SK-N-SH (cell line): ENCODE results near the gene EPGN. TPM values are rescaled to one million over a fixed set of nuclear protein-coding genes. Genes with fewer than 3 reads are reported as not detected.

Experiments
- CTCF ChIA-PET: fragments of 300-600, 350-600 bp; formaldehyde crosslinking; extraction: SDS; loops from one replicate; lab custom pipeline; 2021; lab: Yijun Ruan, JAX
- POLR2A ChIA-PET: fragments of 350-600 bp; sonication (Branson Sonifier 250); formaldehyde crosslinking; extraction: SDS; loops from one replicate; lab custom pipeline; 2020; ENCODE audit warnings: antibody characterized with exemption, inconsistent platforms; lab: Yijun Ruan, JAX
- DNase-seq: peaks from one replicate; pipeline ENCODE4 v3.0.0; 2012
- H2AFZ ChIP-seq: fragments of 200-600 bp; sonication (generic); 2 replicates; pipeline ENCODE4 v1.8.1; 2016; ENCODE audit warnings: antibody characterized with exemption, mild to moderate bottlenecking, low read depth
- H3F3A ChIP-seq: fragments of 200-600 bp; sonication (generic); replicated peaks from 2 replicates; pipeline ENCODE3; 2016; ENCODE audit warnings: antibody characterized with exemption, mild to moderate bottlenecking; ENCODE audit not compliant: insufficient read depth
- H3K27ac ChIP-seq, 2 experiments: fragments of 200-500 bp in 1 of 2; fragments of 200-600 bp in 1 of 2; sonication (Bioruptor generic) in 1 of 2; sonication (generic), shearing (Covaris generic) in 1 of 2; 2 replicates each; pipeline versions ENCODE4 v1.5.1 to v1.6.1; 2014 to 2016; ENCODE audit warnings: low read depth in 2 of 2, inconsistent platforms in 1 of 2, low read length in 1 of 2, mild to moderate bottlenecking in 1 of 2, mixed read lengths in 1 of 2
- H3K27me3 ChIP-seq: fragments of 200-600 bp; sonication (generic), shearing (Covaris generic); 2 replicates; pipeline ENCODE4 v1.6.1; 2016; ENCODE audit warnings: mixed run types; ENCODE audit not compliant: insufficient read depth
- H3K36me3 ChIP-seq, 2 experiments: fragments of 200-500 bp in 1 of 2; fragments of 200-600 bp in 1 of 2; sonication (Bioruptor generic) in 1 of 2; sonication (generic) in 1 of 2; replicated peaks in 1 of 2; 2 replicates each; pipeline versions ENCODE3 to v1.5.1; 2014 to 2016; ENCODE audit warnings: low read length in 1 of 2, mild to moderate bottlenecking in 1 of 2; ENCODE audit not compliant: insufficient read depth in 2 of 2, control insufficient read depth in 1 of 2
- H3K4me1 ChIP-seq, 2 experiments: fragments of 200-500 bp in 1 of 2; fragments of 200-600 bp in 1 of 2; sonication (Bioruptor generic) in 1 of 2; sonication (generic), shearing (Covaris generic) in 1 of 2; 2 replicates each; pipeline versions ENCODE4 v1.5.1 to v1.6.1; 2014 to 2016; ENCODE audit warnings: low read depth in 1 of 2, low read length in 1 of 2, mixed run types in 1 of 2; ENCODE audit not compliant: insufficient read depth in 2 of 2, control insufficient read depth in 1 of 2
- H3K4me2 ChIP-seq: fragments of 200-600 bp; sonication (generic), shearing (Covaris generic); 2 replicates; pipeline ENCODE4 v1.6.1; 2017; ENCODE audit warnings: mixed run types
- H3K4me3 ChIP-seq, 2 experiments: fragments of 200-500 bp in 1 of 2; fragments of 200-600 bp in 1 of 2; sonication (Bioruptor generic) in 1 of 2; sonication (generic), shearing (Covaris generic) in 1 of 2; 2 replicates each; pipeline versions ENCODE4 v1.5.1 to v1.8.1; 2014 to 2016; ENCODE audit warnings: low read depth in 2 of 2, inconsistent platforms in 1 of 2, low read length in 1 of 2, mild to moderate bottlenecking in 1 of 2, mixed read lengths in 1 of 2, moderate library complexity in 1 of 2
- H3K79me2 ChIP-seq: fragments of 200-600 bp; sonication (generic); 2 replicates; pipeline ENCODE4 v1.8.1; 2017; ENCODE audit warnings: mild to moderate bottlenecking; ENCODE audit not compliant: insufficient read depth
- H3K9ac ChIP-seq: fragments of 200-600 bp; sonication (generic); 2 replicates; pipeline ENCODE4 v1.6.1; 2017; ENCODE audit warnings: mixed run types
- H3K9me2 ChIP-seq: fragments of 200-600 bp; sonication (generic); 2 replicates; pipeline ENCODE4 v1.6.1; 2017; ENCODE audit warnings: mixed run types
- H3K9me3 ChIP-seq: fragments of 200-600 bp; sonication (generic); 2 replicates; pipeline ENCODE4 v1.6.1; 2017; ENCODE audit warnings: mixed run types, mild to moderate bottlenecking, moderate library complexity
- H4K20me1 ChIP-seq: fragments of 200-600 bp; sonication (generic); 2 replicates; pipeline ENCODE4 v1.6.1; 2017; ENCODE audit warnings: mild to moderate bottlenecking, mixed run types; ENCODE audit not compliant: insufficient read depth
- EP300 ChIP-seq, 2 experiments: IDR thresholded peaks; 2 replicates each; pipeline versions ENCODE4 v1.4.0 to v1.6.1; 2012; ENCODE audit warnings: borderline replicate concordance in 1 of 2, low read depth in 1 of 2, low read length in 1 of 2
- EZH2phosphoT487 ChIP-seq: fragments of 200-600 bp; sonication (generic); IDR thresholded peaks from 2 replicates; pipeline ENCODE4 v1.6.1; 2017; ENCODE audit warnings: low read depth, mixed run types, mild to moderate bottlenecking, antibody characterized with exemption, moderate library complexity, borderline replicate concordance
- FOSL2 ChIP-seq: IDR thresholded peaks from 2 replicates; pipeline ENCODE4 v1.4.0; 2012; ENCODE audit warnings: low read depth, mild to moderate bottlenecking, moderate library complexity, borderline replicate concordance
- FOXJ3 ChIP-seq: sonication (generic); formaldehyde crosslinking; IDR thresholded peaks from 2 replicates; pipeline ENCODE4 v1.5.1; 2020; ENCODE audit warnings: mild to moderate bottlenecking, missing genetic modification reagents
- GABPA ChIP-seq: IDR thresholded peaks from 2 replicates; pipeline ENCODE4 v1.4.0; 2012; ENCODE audit warnings: low read depth, mild to moderate bottlenecking
- GATA2 ChIP-seq: sonication (generic); formaldehyde crosslinking; IDR thresholded peaks from 2 replicates; pipeline ENCODE4 v1.5.0; 2020; ENCODE audit warnings: mild to moderate bottlenecking, missing genetic modification reagents
- JUND ChIP-seq: IDR thresholded peaks from 2 replicates; pipeline ENCODE4 v1.4.0; 2012
- MEF2A ChIP-seq: IDR thresholded peaks from 2 replicates; pipeline ENCODE4 v1.4.0; 2012; ENCODE audit warnings: low read depth, borderline replicate concordance
- MXI1 ChIP-seq: IDR thresholded peaks from 2 replicates; pipeline ENCODE4 v1.6.1; 2012; ENCODE audit warnings: mild to moderate bottlenecking, low read depth, low read length, improper control_type of control experiment
- NFIC ChIP-seq: IDR thresholded peaks from 2 replicates; pipeline ENCODE4 v1.4.0; 2012; ENCODE audit warnings: borderline replicate concordance
- NRF1 ChIP-seq: IDR thresholded peaks from 2 replicates; pipeline ENCODE4 v1.6.1; 2012; ENCODE audit warnings: low read depth, mild to moderate bottlenecking, low read length
- RAD21 ChIP-seq: IDR thresholded peaks from 2 replicates; pipeline ENCODE4 v1.6.1; 2012; ENCODE audit warnings: mild to moderate bottlenecking, low read length
- RXRA ChIP-seq: IDR thresholded peaks from 2 replicates; pipeline ENCODE4 v1.4.0; 2012; ENCODE audit warnings: low read depth, mild to moderate bottlenecking, borderline replicate concordance
- SIN3A ChIP-seq: IDR thresholded peaks from 2 replicates; pipeline ENCODE4 v1.6.1; 2012; ENCODE audit warnings: low read depth, mild to moderate bottlenecking, low read length, moderate library complexity, borderline replicate concordance
- SMC3 ChIP-seq: IDR thresholded peaks from 2 replicates; pipeline ENCODE4 v1.6.1; 2012; ENCODE audit warnings: low read depth, low read length, improper control_type of control experiment
- TEAD4 ChIP-seq: IDR thresholded peaks from 2 replicates; pipeline ENCODE4 v1.4.0; 2012; ENCODE audit warnings: mild to moderate bottlenecking, borderline replicate concordance; ENCODE audit not compliant: insufficient read depth
- YY1 ChIP-seq: IDR thresholded peaks from 2 replicates; pipeline ENCODE4 v1.4.0; 2012; ENCODE audit warnings: low read depth, mild to moderate bottlenecking
- WGBS: methylation state at CpG from one replicate; pipeline ENCODE4 v1.1.6; 2017; ENCODE audit warnings: low lambda C conversion rate; 5-methylcytosine and 5-hydroxymethylcytosine counted together
- polyA plus RNA-seq, 3 experiments: library from polyadenylated mRNA; depleted of rRNA; stranded (reverse); fragments of >200 nt; gene quantifications; 2 replicates each; pipeline ENCODE4 v1.2.3, GENCODE V29; 2012
- TF ChIP-seq, protein P1 (sequence below): IDR thresholded peaks from 2 replicates; pipeline ENCODE4 v1.4.0; 2012; ENCODE audit warnings: low read depth, borderline replicate concordance
- TF ChIP-seq, protein P2 (sequence below): IDR thresholded peaks from 2 replicates; pipeline ENCODE4 v1.4.0; 2012; ENCODE audit warnings: low read depth, borderline replicate concordance
- TF ChIP-seq, protein P3 (sequence below): fragments of 150-350 bp; IDR thresholded peaks from 2 replicates; pipeline ENCODE4 v1.6.1; 2017; ENCODE audit warnings: antibody characterized with exemption, low read length, low read depth, borderline replicate concordance
- TF ChIP-seq, protein P4 (sequence below): IDR thresholded peaks from 2 replicates; pipeline ENCODE4 v1.4.0; 2012; ENCODE audit warnings: low read depth

Gene EPGN
- polyA plus RNA-seq, 1 of the 3 experiments (the other 2 are of a cell fraction) = 0.23 TPM

DNA sequence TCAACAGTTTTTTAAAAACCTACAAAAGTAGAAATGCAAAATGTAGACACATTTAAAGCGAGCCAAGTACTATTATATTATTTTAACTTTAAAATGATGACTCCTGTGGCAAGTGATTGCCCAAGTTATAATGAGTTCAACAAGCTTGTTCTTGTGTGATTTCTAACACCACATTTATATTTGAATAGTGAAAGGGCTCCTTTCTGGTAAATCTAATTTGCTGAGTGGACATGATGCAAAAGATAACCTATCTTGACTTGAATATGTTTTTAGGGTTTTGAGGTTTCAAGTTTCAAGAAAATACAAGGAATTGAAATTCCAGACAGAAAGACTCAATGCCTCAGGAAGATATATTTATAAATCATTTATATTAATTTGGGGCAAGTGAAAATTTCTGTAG lies 1.1 kb upstream of the EPGN start:
- CTCF ChIA-PET = interaction anchor here (1.4 to 3.6 kb wide), 2 partner anchors 17 to 78 kb away, joined by 4 to 17 read pairs; no protein-coding TSS in a partner anchor
- H3F3A ChIP-seq = no peaks in the 10 kb centered on the region

DNA sequence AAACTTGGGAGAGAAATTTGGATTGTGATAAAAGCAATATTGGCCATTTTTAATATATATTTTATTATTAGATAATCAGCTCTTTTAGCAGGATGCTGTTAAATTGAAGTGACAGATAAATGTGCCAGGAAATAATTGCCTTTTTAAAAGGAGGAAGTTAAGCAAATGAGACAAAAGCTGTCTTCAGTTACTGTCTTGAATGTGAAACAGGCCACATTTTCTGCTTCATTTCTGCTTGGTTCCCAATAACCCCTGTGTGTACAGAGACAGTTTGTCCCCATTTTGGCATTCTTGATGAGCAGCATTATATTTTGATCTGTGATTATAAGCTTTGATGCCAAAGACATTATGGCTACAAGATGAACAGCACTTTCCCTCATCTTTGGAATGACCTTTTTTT lies 953 bp downstream of the EPGN start:
- no peaks in the 10 kb centered on the region for H3F3A ChIP-seq
- no peaks in the 10 kb centered on the region for H3K79me2 ChIP-seq
- no peak overlapping the region for H3K4me3 ChIP-seq
- no peak overlapping the region for H3K27ac ChIP-seq
- no peaks in the 10 kb centered on the region; the same call in 1 of the 2 replicates for H3K27me3 ChIP-seq
- no peaks in the 10 kb centered on the region; a peak in 1 of 4 replicates for H3K4me1 ChIP-seq
- DNase-seq = no peak
- H3K9me2 ChIP-seq = no peaks in the 10 kb centered on the region
- H3K9me3 ChIP-seq = no peaks in the 10 kb centered on the region
- CTCF ChIA-PET = interaction anchor here (1.2 to 3.6 kb wide), 2 partner anchors 25 to 80 kb away, joined by 3 to 17 read pairs; no protein-coding TSS in a partner anchor
- POLR2A ChIA-PET = no interaction called here
- no peak overlapping the region for H3K4me2 ChIP-seq
- TF ChIP-seq, protein P1, sequence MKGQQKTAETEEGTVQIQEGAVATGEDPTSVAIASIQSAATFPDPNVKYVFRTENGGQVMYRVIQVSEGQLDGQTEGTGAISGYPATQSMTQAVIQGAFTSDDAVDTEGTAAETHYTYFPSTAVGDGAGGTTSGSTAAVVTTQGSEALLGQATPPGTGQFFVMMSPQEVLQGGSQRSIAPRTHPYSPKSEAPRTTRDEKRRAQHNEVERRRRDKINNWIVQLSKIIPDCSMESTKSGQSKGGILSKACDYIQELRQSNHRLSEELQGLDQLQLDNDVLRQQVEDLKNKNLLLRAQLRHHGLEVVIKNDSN = no peak
- TF ChIP-seq FOXJ3 (CRISPR knock-in tag) = no peak
- TF ChIP-seq MEF2A = no peak
- TF ChIP-seq, protein P2, sequence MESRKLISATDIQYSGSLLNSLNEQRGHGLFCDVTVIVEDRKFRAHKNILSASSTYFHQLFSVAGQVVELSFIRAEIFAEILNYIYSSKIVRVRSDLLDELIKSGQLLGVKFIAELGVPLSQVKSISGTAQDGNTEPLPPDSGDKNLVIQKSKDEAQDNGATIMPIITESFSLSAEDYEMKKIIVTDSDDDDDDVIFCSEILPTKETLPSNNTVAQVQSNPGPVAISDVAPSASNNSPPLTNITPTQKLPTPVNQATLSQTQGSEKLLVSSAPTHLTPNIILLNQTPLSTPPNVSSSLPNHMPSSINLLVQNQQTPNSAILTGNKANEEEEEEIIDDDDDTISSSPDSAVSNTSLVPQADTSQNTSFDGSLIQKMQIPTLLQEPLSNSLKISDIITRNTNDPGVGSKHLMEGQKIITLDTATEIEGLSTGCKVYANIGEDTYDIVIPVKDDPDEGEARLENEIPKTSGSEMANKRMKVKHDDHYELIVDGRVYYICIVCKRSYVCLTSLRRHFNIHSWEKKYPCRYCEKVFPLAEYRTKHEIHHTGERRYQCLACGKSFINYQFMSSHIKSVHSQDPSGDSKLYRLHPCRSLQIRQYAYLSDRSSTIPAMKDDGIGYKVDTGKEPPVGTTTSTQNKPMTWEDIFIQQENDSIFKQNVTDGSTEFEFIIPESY = no peak
- no peak for TF ChIP-seq NRF1
- TF ChIP-seq EZH2phosphoT487 = no peak
- no peak for TF ChIP-seq NFIC
- no peak for TF ChIP-seq SIN3A
- TF ChIP-seq EP300 (IDR thresholded peaks at IDR 0.05; ENCODE audit: borderline replicate concordance in 1 of 2, low read depth in 1 of 2, low read length in 1 of 2) = no peak
- TF ChIP-seq, protein P3, sequence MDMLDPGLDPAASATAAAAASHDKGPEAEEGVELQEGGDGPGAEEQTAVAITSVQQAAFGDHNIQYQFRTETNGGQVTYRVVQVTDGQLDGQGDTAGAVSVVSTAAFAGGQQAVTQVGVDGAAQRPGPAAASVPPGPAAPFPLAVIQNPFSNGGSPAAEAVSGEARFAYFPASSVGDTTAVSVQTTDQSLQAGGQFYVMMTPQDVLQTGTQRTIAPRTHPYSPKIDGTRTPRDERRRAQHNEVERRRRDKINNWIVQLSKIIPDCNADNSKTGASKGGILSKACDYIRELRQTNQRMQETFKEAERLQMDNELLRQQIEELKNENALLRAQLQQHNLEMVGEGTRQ = no peak
- TF ChIP-seq SMC3 = no peak
- TF ChIP-seq, all 33 proteins: peak for 0
- Histone ChIP-seq H3K36me3 (no peaks in the 10 kb centered on the region), H2AFZ (no peak overlapping the region), H3K9ac (no peak overlapping the region), H4K20me1 (no peaks in the 10 kb centered on the region)

More for the DNA sequence above, 1.1 kb upstream of the EPGN start:
- no peak for DNase-seq
- WGBS = 68% methylated on average over 1 of the region's 1 CpG
- Histone ChIP-seq H3K79me2 (no peaks in the 10 kb centered on the region), H3K9me2 (no peaks in the 10 kb centered on the region), H4K20me1 (no peaks in the 10 kb centered on the region), H3K4me1 (no peaks in the 10 kb centered on the region; a peak in 1 of 4 replicates), H3K36me3 (no peaks in the 10 kb centered on the region), H3K27ac (no peak overlapping the region), H3K4me2 (no peak overlapping the region), H3K9me3 (no peaks in the 10 kb centered on the region), H3K9ac (no peak overlapping the region), H2AFZ (no peak overlapping the region), H3K4me3 (no peak overlapping the region), H3K27me3 (no peaks in the 10 kb centered on the region; the same call in 1 of the 2 replicates)
- POLR2A ChIA-PET = no interaction called here
- TF ChIP-seq, protein P4, sequence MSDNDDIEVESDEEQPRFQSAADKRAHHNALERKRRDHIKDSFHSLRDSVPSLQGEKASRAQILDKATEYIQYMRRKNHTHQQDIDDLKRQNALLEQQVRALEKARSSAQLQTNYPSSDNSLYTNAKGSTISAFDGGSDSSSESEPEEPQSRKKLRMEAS = no peak
- TF ChIP-seq RAD21 = no peak
- no peak for TF ChIP-seq GATA2 (CRISPR knock-in tag)
- no peak for TF ChIP-seq RXRA
- no peak for TF ChIP-seq YY1
- TF ChIP-seq, protein P2 = no peak
- no peak for TF ChIP-seq GABPA
- TF ChIP-seq SMC3 = no peak
- no peak for TF ChIP-seq JUND
- TF ChIP-seq EP300 (IDR thresholded peaks at IDR 0.05; ENCODE audit: borderline replicate concordance in 1 of 2, low read depth in 1 of 2, low read length in 1 of 2) = no peak
- no peak for TF ChIP-seq FOSL2
- TF ChIP-seq MXI1 = no peak
- no peak for TF ChIP-seq TEAD4
